HG03520 (cell line): Measurements from ENCODE around the gene MALRD1.
"Not testable (repeated sequence)": the region's sequence is repeated elsewhere in the genome, so short reads cannot be mapped to it uniquely, and the experiment has no call there.

ENCODE experiments used
- ATAC-seq: cut with Tn5 transposase; IDR thresholded peaks from one replicate; pipeline ENCODE4 v1.9.1; 2021; ENCODE audit warnings: mild to moderate bottlenecking, moderate library complexity; ENCODE audit not compliant: unreplicated experiment

The MALRD1 gene

GRCh38 chr10:19750972-19751371 is 702.4 kb downstream of the MALRD1 start:
- ATAC-seq = no peak

- no peak for ATAC-seq
Measured at GRCh38 chr10:19756919-19757318, 708.3 kb downstream of the MALRD1 start.

- no peak for ATAC-seq
Measured at GRCh38 chr10:19762026-19762425, 713.4 kb downstream of the MALRD1 start.

GRCh38 chr10:19764111-19764510 is 715.5 kb downstream of the MALRD1 start:
- no peak for ATAC-seq

GRCh38 chr10:19767876-19768275 is 719.3 kb downstream of the MALRD1 start:
- no peak for ATAC-seq

GRCh38 chr10:19769826-19770225 is 721.2 kb downstream of the MALRD1 start:
- not testable (repeated sequence) for ATAC-seq

- no peak for ATAC-seq
Measured at GRCh38 chr10:19772972-19773371, 724.4 kb downstream of the MALRD1 start.

- no peak for ATAC-seq
Measured at GRCh38 chr10:19775296-19775695, 726.7 kb downstream of the MALRD1 start.

GRCh38 chr10:19777806-19778205 is 729.2 kb downstream of the MALRD1 start:
- no peak for ATAC-seq

- ATAC-seq = no peak
Measured at GRCh38 chr10:19778996-19779395, 730.4 kb downstream of the MALRD1 start.

GRCh38 chr10:19782430-19783089 is 734.0 kb downstream of the MALRD1 start:
- ATAC-seq = no peak

- no peak for ATAC-seq
Measured at GRCh38 chr10:19783721-19784120, 735.1 kb downstream of the MALRD1 start.
